Spleen (tissue), 11 donors: ENCODE measurements around the gene SDK1. TPM values are rescaled to one million over a fixed set of nuclear protein-coding genes. Genes with fewer than 3 reads are reported as not detected.
A peak's percentile ranks its signal among the peaks of the same experiment; 100 is the strongest.

ENCODE experiments used
- DNase-seq: peaks from one replicate; pipeline ENCODE4 v3.0.0-alpha.2; 2020
- H3K27ac ChIP-seq, 8 donors: fragments of 200-600 bp; sonication (generic) in 7 of 8; 1 replicate in 4 of 8; 2 replicates in 4 of 8; pipeline versions ENCODE4 v1.5.0 to v1.8.0; 2016 to 2021; ENCODE audit warnings: inconsistent platforms in 4 of 8, mild to moderate bottlenecking in 4 of 8, moderate library complexity in 1 of 8
- H3K27me3 ChIP-seq, 7 donors: fragments of 200-600 bp; sonication (generic) in 6 of 7; replicated peaks in 1 of 7; 1 replicate in 4 of 7; 2 replicates in 3 of 7; pipeline versions ENCODE4 v1.5.0 to v1.8.0; 2016 to 2021; ENCODE audit warnings: inconsistent platforms in 3 of 7, mild to moderate bottlenecking in 1 of 7
- H3K36me3 ChIP-seq, 6 donors: fragments of 200-600 bp; sonication (generic) in 5 of 6; 1 replicate in 4 of 6; 2 replicates in 2 of 6; pipeline versions ENCODE4 v1.5.0 to v1.8.0; 2016 to 2021; ENCODE audit warnings: inconsistent platforms in 2 of 6
- H3K4me1 ChIP-seq, 6 donors: fragments of 200-600 bp; sonication (generic) in 5 of 6; 1 replicate in 3 of 6; 2 replicates in 3 of 6; pipeline versions ENCODE4 v1.5.0 to v1.8.0; 2016 to 2021; ENCODE audit warnings: inconsistent platforms in 3 of 6
- H3K4me3 ChIP-seq, 8 donors: fragments of 200-600 bp; sonication (generic) in 7 of 8; 1 replicate in 4 of 8; 2 replicates in 4 of 8; pipeline versions ENCODE4 v1.5.0 to v1.8.0; 2016 to 2021; ENCODE audit warnings: inconsistent platforms in 4 of 8, mild to moderate bottlenecking in 4 of 8, moderate library complexity in 2 of 8
- H3K9me3 ChIP-seq, 8 donors: fragments of 200-600 bp; sonication (generic) in 7 of 8; 1 replicate in 4 of 8; 2 replicates in 4 of 8; pipeline versions ENCODE4 v1.5.0 to v1.8.0; 2016 to 2021; ENCODE audit warnings: inconsistent platforms in 4 of 8
- POLR2A ChIP-seq, 3 donors: fragments of 450-650 bp; IDR thresholded peaks; one replicate each; pipeline ENCODE4 v1.5.1; 2017; ENCODE audit warnings: antibody characterized with exemption in 3 of 3, mild to moderate bottlenecking in 1 of 3
- POLR2AphosphoS5 ChIP-seq, 3 donors: sonication (generic); formaldehyde crosslinking; IDR thresholded peaks; one replicate each; pipeline ENCODE4 v1.5.1; 2017; ENCODE audit warnings: antibody characterized with exemption in 3 of 3
- WGBS, 5 donors: extraction: QIAGEN DNeasy Blood & Tissue Kit in 3 of 5; methylation state at CpG; one replicate each; pipeline versions ENCODE4 v1.1.5 to v1.1.7; 2013 to 2018; 5-methylcytosine and 5-hydroxymethylcytosine counted together
- intact Hi-C: fragments of 100-400 bp; cut with DNase I; formaldehyde crosslinking; loops from one replicate; pipeline ENCODE4 v1.15.0; 2023; ENCODE audit warnings: low total_unique reads
- polyA plus RNA-seq, 3 donors: library from polyadenylated mRNA; stranded (reverse); fragments of 200-250 nt; gene quantifications; one replicate each; pipeline ENCODE4 v1.2.1, GENCODE V29; 2013
- total RNA-seq, 7 donors: library from RNA; depleted of rRNA in 3 of 7; stranded (reverse); fragments of >200 nt in 3 of 7; fragmentation: NEBNext Ultra II Directional in 4 of 7; extraction: Animal tissue kit (Norgen Biotek cat#: 25700) in 4 of 7; gene quantifications; one replicate each; pipeline versions ENCODE4 v1.1.0 to v1.2.1, GENCODE V29; 2016 to 2021
- TF ChIP-seq, protein P1 (sequence below), 11 experiments: fragments of 200-600 bp in 7 of 11; fragments of 450-650 bp in 4 of 11; sonication (generic) in 4 of 11; IDR thresholded peaks in 8 of 11; conservative IDR thresholded peaks in 3 of 11; 1 replicate in 7 of 11; 2 replicates in 4 of 11; pipeline versions ENCODE4 v1.4.0 to v1.8.0; 2016 to 2021; ENCODE audit warnings: antibody characterized with exemption in 11 of 11, inconsistent platforms in 4 of 11, mild to moderate bottlenecking in 1 of 11
- donor health status: healthy with polysubstance abuse.
- donor health status: DM: no; HTN: no; CAD: no; lungs with moderate emphysema.
- donor health status: DM: no; HTN: no; CAD: no.
- donor health status: Bipolar disorder and iron deficiency.
- donor health status: healthy.
- donor health status: DM: no; HTN: no; CAD: no.
- donor health status: DM: yes; HTN: yes; CAD: no.

Gene SDK1
- total and polyA plus RNA-seq, 10 donors, result 3.2 to 54.1 (median 35.1) TPM

DNA sequence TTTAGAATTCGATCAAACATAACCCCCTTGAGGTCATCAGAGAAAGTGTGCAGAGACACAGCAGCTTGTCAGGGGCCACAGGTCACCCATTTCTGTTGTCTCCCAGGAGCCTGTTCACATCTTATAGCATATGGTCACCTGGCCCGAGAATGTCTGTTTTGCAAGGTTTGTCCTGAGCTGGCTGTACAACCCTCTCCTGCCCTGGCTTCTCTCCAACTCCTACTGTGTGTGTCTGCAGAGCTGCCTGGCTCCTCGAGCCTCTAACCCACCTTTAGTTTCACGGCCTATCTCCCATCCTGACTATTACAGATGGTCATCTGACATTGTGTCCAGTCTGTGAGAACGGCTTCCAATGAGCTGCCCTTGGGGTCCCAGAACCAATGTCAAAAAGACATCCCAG is 683.4 kb downstream of the SDK1 start:
- H3K4me3 ChIP-seq, result no peak overlapping the region
- H3K4me1 ChIP-seq, result no peaks in the 10 kb centered on the region
- DNase-seq, result no peak
- TF ChIP-seq, protein P1, sequence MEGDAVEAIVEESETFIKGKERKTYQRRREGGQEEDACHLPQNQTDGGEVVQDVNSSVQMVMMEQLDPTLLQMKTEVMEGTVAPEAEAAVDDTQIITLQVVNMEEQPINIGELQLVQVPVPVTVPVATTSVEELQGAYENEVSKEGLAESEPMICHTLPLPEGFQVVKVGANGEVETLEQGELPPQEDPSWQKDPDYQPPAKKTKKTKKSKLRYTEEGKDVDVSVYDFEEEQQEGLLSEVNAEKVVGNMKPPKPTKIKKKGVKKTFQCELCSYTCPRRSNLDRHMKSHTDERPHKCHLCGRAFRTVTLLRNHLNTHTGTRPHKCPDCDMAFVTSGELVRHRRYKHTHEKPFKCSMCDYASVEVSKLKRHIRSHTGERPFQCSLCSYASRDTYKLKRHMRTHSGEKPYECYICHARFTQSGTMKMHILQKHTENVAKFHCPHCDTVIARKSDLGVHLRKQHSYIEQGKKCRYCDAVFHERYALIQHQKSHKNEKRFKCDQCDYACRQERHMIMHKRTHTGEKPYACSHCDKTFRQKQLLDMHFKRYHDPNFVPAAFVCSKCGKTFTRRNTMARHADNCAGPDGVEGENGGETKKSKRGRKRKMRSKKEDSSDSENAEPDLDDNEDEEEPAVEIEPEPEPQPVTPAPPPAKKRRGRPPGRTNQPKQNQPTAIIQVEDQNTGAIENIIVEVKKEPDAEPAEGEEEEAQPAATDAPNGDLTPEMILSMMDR (IDR thresholded peaks at IDR 0.05 in 8 of 11, conservative IDR thresholded peaks at IDR 0.05 in 3 of 11), result no peak
- TF ChIP-seq POLR2AphosphoS5 (IDR thresholded peaks at IDR 0.05) (no peak), POLR2A (IDR thresholded peaks at IDR 0.05) (no peak)
- no peaks in the 10 kb centered on the region for H3K36me3 ChIP-seq
- peaks cover 0 to 8% (median 0%) of the 10 kb centered on the region in 8 donors for H3K9me3 ChIP-seq
- WGBS, 5 donors, result 87 to 94% (median 91%) methylated on average over 4 to 5 of the region's 5 CpGs
- intact Hi-C loops, result no loop called here
- H3K27me3 ChIP-seq, result no peaks in the 10 kb centered on the region
- H3K27ac ChIP-seq, result no peak overlapping the region

DNA sequence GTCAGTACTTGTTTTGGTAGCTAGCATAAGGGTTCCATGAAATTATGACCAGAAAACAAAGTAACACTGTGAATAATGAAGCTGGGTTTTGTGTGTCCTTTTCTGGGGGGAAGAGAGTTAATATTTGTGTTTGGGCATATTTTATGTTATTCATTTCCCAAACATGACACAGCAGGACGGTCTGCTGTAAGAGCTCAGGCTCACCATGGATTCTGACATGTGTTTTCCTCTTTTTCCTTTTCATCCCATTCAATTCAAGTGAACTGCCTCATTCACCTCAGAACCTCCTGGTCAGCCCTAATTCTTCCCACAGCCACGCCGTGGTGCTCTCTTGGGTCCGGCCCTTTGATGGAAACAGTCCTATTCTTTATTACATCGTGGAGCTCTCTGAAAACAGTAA is 685.9 kb downstream of the SDK1 start:
- no peak for DNase-seq
- intact Hi-C loops, result no loop called here
- TF ChIP-seq, protein P1 (IDR thresholded peaks at IDR 0.05 in 8 of 11, conservative IDR thresholded peaks at IDR 0.05 in 3 of 11), result no peak
- TF ChIP-seq POLR2A (IDR thresholded peaks at IDR 0.05), result no peak
- no peak for TF ChIP-seq POLR2AphosphoS5 (IDR thresholded peaks at IDR 0.05)
- H3K27me3 ChIP-seq, result no peaks in the 10 kb centered on the region
- H3K36me3 ChIP-seq, result no peaks in the 10 kb centered on the region
- peak overlapping the region in 5 of 8 donors; percentile 9 to 51 (median 26) for H3K27ac ChIP-seq
- WGBS, 5 donors, result 70 to 80% (median 75%) methylated on average over 5 of the region's 5 CpGs
- H3K9me3 ChIP-seq, result peaks cover 0 to 5% (median 0%) of the 10 kb centered on the region in 8 donors
- H3K4me3 ChIP-seq, result no peak overlapping the region
- H3K4me1 ChIP-seq, result no peaks in the 10 kb centered on the region

DNA sequence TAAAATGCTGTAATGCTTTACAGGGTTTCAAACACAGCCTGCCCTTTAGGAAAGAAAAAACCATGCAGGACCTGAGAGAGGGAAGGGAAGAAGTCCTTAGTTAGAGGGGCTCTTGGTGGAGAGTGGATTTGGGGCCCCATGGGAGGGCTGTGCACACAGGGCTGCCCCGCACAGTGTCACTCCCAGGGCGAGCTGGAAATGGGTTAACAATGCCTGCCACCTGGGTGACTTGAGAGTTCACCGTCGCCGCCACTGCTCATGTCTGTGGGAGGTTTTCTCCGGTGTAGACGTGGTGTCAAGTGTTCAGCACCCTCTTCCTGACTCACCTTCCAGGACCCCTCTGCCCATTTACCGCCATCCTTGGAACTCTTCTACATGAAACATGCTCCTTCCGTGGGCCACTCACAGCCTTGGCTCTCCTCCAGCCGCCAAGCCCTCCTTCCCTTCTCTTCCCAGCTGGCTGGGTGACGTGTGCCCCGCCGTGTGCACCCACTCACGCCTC is 686.4 kb downstream of the SDK1 start:
- no peak for DNase-seq

DNA sequence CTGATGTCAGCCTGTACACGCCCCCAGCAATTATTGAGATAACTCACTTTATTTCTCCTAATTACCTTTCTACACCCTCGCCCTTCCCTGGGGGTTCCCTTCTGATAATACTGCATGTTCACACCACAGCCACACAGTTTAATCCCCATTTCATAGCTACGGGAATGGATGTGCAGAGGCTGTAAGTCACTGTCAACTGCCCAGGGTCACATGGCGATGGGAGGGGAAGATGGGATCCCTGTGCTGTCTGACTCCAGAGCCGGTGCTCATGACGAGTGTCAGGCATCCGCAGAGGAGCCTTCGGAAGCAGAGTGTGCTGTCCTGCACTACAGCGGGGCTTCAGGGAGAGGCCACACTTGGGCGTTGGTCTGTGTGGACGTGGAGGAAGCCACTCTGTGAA is 688.7 kb downstream of the SDK1 start:
- H3K4me1 ChIP-seq, result no peaks in the 10 kb centered on the region
- intact Hi-C loops, result no loop called here
- no peaks in the 10 kb centered on the region for H3K36me3 ChIP-seq

More for the DNA sequence above, 686.4 kb downstream of the SDK1 start:
- WGBS, 5 donors, result 76 to 89% (median 85%) methylated on average over 14 of the region's 14 CpGs
- Histone ChIP-seq H3K27ac (peak overlapping the region in 5 of 8 donors; percentile 9 to 51 (median 26)), H3K9me3 (no peaks in the 10 kb centered on the region), H3K27me3 (no peaks in the 10 kb centered on the region), H3K4me3 (no peak overlapping the region), H3K36me3 (no peaks in the 10 kb centered on the region), H3K4me1 (no peaks in the 10 kb centered on the region)
- TF ChIP-seq POLR2AphosphoS5 (IDR thresholded peaks at IDR 0.05) (no peak), POLR2A (IDR thresholded peaks at IDR 0.05) (no peak)
- TF ChIP-seq, protein P1 (IDR thresholded peaks at IDR 0.05 in 8 of 11, conservative IDR thresholded peaks at IDR 0.05 in 3 of 11), result no peak
- intact Hi-C loops, result no loop called here

More for the DNA sequence above, 688.7 kb downstream of the SDK1 start:
- no peaks in the 10 kb centered on the region for H3K27me3 ChIP-seq
- DNase-seq, result no peak
- no peak overlapping the region for H3K27ac ChIP-seq
- 90 to 96% (median 93%) methylated on average over 11 of the region's 11 CpGs for WGBS, 5 donors
- H3K9me3 ChIP-seq, result no peaks in the 10 kb centered on the region
- TF ChIP-seq POLR2AphosphoS5 (IDR thresholded peaks at IDR 0.05) (no peak), POLR2A (IDR thresholded peaks at IDR 0.05) (no peak)
- TF ChIP-seq, protein P1 (IDR thresholded peaks at IDR 0.05 in 8 of 11, conservative IDR thresholded peaks at IDR 0.05 in 3 of 11), result no peak
- H3K4me3 ChIP-seq, result no peak overlapping the region
